ENCODE results near the gene TMEM205. TPM values are rescaled to one million over a fixed set of nuclear protein-coding genes. Genes with fewer than 3 reads are reported as not detected.

TMEM205 gene
- total and polyA plus RNA-seq, 10 of the 15 experiments (the other 5 are each of a cell fraction or from before 2014, with no cell fraction given), result 27.8 to 144 (median 88.3) TPM

DNA sequence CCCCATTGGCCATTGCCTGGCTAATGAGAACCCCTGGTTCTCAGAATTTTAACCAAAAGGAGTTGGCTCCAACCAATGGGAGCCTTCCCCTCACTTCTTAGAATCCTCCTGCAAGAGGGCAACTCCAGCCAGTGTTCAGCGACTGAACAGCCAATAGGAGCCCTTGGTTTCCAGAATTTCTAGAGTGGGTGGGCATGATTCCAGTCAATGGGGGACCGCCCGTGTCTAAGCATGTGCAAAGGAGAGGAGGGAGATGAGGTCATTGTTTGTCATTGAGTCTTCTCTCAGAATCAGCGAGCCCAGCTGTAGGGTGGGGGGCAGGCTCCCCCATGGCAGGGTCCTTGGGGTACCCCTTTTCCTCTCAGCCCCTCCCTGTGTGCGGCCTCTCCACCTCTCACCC, 18.9 kb upstream of the TMEM205 start:
- DNase-seq (ENCODE audit: low read depth, low spot score), result no peak
- Histone ChIP-seq H2AFZ (ENCODE audit: control insufficient read depth, low read depth, low read length) (no peak overlapping the region), H3K27me3 (replicated peaks in 1 of 2; ENCODE audit: control insufficient read depth in 2 of 2, insufficient read depth in 2 of 2, low read length in 1 of 2) (no peaks in the 10 kb centered on the region), H3K27ac (ENCODE audit: control insufficient read depth, insufficient read depth) (no peak overlapping the region), H3K79me2 (ENCODE audit: control insufficient read depth, insufficient read depth, low read length) (no peaks in the 10 kb centered on the region), H3K36me3 (ENCODE audit: control insufficient read depth in 2 of 2, insufficient read depth in 2 of 2, low read length in 1 of 2) (no peaks in the 10 kb centered on the region), H3K4me1 (ENCODE audit: control insufficient read depth, insufficient read depth, low read length) (no peaks in the 10 kb centered on the region), H3K4me3 (no peak overlapping the region), H3K9me3 (replicated peaks; ENCODE audit: control insufficient read depth, insufficient read depth, low read length) (no peaks in the 10 kb centered on the region), H4K20me1 (ENCODE audit: control insufficient read depth, insufficient read depth) (no peaks in the 10 kb centered on the region), H3K9ac (ENCODE audit: control insufficient read depth, insufficient read depth, low read length) (no peak overlapping the region), H3K4me2 (ENCODE audit: control insufficient read depth, insufficient read depth) (no peak overlapping the region)
- SMC1A ChIA-PET (ENCODE audit: uncharacterized antibody, unreplicated experiment), result no interaction called here
- FAIRE-seq, result no peak
- 67% methylated on average over 5 of the region's 5 CpGs for WGBS (ENCODE audit: insufficient coverage, insufficient replicate concordance, low lambda C conversion rate, missing lambda C conversion rate)
- TF ChIP-seq, protein P1, sequence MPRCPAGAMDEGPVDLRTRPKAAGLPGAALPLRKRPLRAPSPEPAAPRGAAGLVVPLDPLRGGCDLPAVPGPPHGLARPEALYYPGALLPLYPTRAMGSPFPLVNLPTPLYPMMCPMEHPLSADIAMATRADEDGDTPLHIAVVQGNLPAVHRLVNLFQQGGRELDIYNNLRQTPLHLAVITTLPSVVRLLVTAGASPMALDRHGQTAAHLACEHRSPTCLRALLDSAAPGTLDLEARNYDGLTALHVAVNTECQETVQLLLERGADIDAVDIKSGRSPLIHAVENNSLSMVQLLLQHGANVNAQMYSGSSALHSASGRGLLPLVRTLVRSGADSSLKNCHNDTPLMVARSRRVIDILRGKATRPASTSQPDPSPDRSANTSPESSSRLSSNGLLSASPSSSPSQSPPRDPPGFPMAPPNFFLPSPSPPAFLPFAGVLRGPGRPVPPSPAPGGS (IDR thresholded peaks at IDR 0.05; ENCODE audit: borderline replicate concordance, insufficient read depth, low read depth, low read length, poor library complexity, severe bottlenecking), result peak; percentile 73
- TF ChIP-seq, protein P2, sequence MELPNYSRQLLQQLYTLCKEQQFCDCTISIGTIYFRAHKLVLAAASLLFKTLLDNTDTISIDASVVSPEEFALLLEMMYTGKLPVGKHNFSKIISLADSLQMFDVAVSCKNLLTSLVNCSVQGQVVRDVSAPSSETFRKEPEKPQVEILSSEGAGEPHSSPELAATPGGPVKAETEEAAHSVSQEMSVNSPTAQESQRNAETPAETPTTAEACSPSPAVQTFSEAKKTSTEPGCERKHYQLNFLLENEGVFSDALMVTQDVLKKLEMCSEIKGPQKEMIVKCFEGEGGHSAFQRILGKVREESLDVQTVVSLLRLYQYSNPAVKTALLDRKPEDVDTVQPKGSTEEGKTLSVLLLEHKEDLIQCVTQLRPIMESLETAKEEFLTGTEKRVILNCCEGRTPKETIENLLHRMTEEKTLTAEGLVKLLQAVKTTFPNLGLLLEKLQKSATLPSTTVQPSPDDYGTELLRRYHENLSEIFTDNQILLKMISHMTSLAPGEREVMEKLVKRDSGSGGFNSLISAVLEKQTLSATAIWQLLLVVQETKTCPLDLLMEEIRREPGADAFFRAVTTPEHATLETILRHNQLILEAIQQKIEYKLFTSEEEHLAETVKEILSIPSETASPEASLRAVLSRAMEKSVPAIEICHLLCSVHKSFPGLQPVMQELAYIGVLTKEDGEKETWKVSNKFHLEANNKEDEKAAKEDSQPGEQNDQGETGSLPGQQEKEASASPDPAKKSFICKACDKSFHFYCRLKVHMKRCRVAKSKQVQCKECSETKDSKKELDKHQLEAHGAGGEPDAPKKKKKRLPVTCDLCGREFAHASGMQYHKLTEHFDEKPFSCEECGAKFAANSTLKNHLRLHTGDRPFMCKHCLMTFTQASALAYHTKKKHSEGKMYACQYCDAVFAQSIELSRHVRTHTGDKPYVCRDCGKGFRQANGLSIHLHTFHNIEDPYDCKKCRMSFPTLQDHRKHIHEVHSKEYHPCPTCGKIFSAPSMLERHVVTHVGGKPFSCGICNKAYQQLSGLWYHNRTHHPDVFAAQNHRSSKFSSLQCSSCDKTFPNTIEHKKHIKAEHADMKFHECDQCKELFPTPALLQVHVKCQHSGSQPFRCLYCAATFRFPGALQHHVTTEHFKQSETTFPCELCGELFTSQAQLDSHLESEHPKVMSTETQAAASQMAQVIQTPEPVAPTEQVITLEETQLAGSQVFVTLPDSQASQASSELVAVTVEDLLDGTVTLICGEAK (IDR thresholded peaks at IDR 0.05; ENCODE audit: borderline replicate concordance), result no peak
- no peak for TF ChIP-seq HDAC6 (IDR thresholded peaks at IDR 0.05; ENCODE audit: unreplicated experiment)
- POLR2A ChIA-PET, result no interaction called here
- RAD21 ChIA-PET (ENCODE audit: unreplicated experiment), result no interaction called here
- BruUV-seq (replicated peaks), result no TSS peak
- in situ Hi-C loops (cut with MboI), result no loop called here
- CTCF ChIA-PET, result interaction anchor here (1.3 kb wide), 1 partner anchor 13 kb away, joined by 3 read pairs; no protein-coding TSS in a partner anchor
- ATAC-seq, result no peak
- intact Hi-C loops (cut with micrococcal nuclease; ENCODE audit: unreplicated experiment), result no loop called here
